GM21528 (cell line): ENCODE data around the gene LORICRIN.
"Not testable (repeated sequence)": the region's sequence is repeated elsewhere in the genome, so short reads cannot be mapped to it uniquely, and the experiment has no call there.

Experiments
- ATAC-seq: cut with Tn5 transposase; IDR thresholded peaks from one replicate; pipeline ENCODE4 v1.9.1; 2021; ENCODE audit warnings: mild to moderate bottlenecking, moderate library complexity; ENCODE audit not compliant: unreplicated experiment, low FRiP score

The LORICRIN gene, protein sequence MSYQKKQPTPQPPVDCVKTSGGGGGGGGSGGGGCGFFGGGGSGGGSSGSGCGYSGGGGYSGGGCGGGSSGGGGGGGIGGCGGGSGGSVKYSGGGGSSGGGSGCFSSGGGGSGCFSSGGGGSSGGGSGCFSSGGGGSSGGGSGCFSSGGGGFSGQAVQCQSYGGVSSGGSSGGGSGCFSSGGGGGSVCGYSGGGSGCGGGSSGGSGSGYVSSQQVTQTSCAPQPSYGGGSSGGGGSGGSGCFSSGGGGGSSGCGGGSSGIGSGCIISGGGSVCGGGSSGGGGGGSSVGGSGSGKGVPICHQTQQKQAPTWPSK

GRCh38 chr1:153259387-153259786 is at the start of gene LORICRIN:
Gene LORICRIN, plus strand, starts transcription at chr1:153259687. Its CDS starts 1,263 bp downstream, at chr1:153260950.
- no peak for ATAC-seq

DNA sequence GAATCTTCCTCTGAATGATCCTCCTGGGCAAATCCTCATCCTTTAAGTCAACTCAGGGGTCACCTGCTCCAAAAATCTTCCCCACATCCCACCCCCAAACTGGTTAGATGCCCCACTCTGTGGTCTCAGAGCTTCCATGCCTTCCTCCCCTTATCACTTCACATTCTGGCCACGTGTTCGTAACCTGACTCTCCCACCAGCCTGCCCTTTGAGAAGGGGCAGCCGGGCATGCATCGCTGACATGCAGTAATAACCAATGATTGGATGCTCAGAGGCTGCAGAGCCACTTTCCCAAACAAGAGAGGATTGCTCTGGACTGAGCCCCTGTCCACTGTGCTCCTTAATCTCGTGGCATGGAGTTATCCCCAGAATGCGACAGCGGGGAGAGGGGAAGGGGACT is 49.3 kb upstream of the LORICRIN start:
- ATAC-seq, result no peak

DNA sequence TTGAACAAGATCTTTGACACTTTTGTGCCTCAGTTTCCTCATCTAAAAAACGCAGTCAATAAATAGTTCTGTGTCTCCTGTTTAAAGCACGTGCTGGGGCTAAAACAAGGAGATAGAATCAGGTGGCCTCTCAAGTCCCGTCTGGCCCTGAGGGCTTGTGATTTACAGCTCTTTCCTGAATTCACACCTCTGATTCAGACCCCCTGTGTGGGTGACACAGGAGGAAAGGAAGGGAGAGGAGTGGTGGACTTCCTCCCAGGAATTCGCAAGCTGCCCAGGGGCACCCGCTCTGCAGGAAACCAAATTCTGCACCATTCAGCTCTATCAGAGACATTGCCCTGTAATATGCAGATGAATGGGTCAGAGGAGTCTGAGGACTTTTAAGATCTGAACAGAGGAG is 47.3 kb upstream of the LORICRIN start:
- ATAC-seq, result no peak

DNA sequence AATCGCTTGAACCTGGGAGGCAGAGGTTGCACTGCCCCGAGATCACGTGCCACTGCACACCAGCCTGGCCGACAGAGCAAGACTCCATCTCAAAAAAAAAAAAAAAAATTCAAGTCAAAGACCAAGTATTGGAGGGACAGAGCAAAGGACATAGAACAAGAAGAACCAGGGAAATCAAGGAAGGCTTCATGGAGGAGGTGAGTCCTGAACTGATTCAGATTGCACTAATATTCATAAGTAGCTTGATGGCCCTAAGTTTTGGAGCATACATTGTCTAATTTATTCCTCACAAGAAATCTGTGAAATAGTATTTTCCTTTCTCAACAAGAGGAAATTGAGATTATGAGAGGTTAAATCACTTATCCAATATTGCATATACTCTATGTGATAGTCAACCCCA is 46.0 kb upstream of the LORICRIN start:
- ATAC-seq, result no peak

- ATAC-seq, result no peak
Measured at GRCh38 chr1:153217212-153217611, 42.3 kb upstream of the LORICRIN start, which contains the start of gene PRR9. Gene PRR9, plus strand, starts transcription at chr1:153217584. Its CDS starts 561 bp downstream, at chr1:153218145.

- no peak for ATAC-seq
Measured at GRCh38 chr1:153217744-153218416, 41.6 kb upstream of the LORICRIN start.

DNA sequence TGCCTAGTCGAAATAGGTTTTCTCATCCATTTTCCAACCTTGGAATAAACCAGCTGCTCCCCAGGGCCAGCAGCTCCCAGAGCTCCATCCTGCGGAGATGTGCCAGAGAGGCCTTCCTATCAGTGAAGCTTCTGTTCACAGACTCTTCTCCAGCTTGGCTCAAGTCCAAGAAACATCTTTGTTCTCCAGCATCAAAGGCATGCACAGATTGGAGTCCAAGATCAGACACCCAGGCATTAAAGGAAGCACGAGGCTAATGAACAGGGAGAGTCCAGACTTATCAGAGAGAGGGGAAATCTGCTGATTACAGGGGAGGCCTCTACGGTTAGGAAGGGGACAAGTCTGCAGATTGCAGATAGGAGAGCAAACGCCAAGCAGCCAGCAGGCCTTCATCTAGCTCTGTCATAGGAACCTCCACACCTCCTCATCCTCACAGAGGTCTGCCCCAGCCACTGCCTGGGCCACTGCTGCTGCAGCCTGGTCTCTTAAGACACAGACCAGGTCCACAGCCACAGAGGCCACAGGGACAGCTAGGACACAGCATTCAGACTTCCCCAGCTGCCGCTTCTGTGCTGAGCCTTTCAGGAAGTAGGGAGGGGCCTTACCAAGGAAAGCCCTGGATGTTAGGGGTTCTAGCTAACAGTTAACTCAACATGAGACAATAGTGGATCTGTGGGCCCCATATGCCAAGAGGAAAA is 38.7 kb upstream of the LORICRIN start:
- ATAC-seq, result no peak

GRCh38 chr1:153223040-153223891 is 36.2 kb upstream of the LORICRIN start:
- not testable (repeated sequence) for ATAC-seq

DNA sequence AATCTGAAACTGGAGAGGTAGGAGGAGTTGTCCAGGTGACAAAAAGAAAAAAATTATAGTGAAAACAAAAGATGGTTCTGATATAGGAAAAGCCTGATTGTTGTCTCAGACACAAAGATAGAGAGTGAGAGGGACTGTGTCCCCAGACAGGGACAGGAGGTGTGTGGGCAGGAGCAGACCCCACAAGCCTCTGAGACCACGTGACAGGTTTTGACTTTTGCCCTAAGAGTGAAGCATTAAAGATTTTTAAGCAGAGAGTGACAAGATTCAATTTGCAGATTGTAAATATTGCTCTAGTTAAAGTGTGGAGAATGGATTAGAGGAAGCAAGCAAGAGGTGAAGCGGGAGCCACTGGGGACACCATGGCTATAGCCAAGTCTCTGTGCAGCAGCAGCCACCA is 31.7 kb upstream of the LORICRIN start:
- no peak for ATAC-seq

- no peak for ATAC-seq
Measured at GRCh38 chr1:153228491-153228890, 31.0 kb upstream of the LORICRIN start.

- ATAC-seq, result not testable (repeated sequence)
Measured at GRCh38 chr1:153229076-153229829, 30.2 kb upstream of the LORICRIN start.

DNA sequence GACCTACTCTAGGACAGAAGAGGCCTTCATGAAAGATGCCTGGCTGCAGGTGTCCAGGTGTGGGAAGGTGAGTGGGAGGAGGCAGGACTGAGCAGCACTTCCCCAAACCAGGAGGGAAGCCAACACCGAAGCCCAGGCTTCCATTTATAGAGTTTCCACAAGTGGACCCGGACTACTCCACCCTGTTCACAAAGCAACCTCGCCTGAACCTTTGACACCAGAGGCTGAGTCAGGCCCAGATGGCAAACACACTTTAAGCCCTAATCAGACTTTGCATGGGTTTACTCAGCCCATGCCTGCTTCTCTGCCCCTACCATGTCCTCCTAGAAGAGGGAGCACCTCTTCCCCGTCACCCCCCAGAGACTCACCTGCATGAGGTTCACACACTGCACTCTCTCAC is 28.1 kb upstream of the LORICRIN start:
- no peak for ATAC-seq

DNA sequence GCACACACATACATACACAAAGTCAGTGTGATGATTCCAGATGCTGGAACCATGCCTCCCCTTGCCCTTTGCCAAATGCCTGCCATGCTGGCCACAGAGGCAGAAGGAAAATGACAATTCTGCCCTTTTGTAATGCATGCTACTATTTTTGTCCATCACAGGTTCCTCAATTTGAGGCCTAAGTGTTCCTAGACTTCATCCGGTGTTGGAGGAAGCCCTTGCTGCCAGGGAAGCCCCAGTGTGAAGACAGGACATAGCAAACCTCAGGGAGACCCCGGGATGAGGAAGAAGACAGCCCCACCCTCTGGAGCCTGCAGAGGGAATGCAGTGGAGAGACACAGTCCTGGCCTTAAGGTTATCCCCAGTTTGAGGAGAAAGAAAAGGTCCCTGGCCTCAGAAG is 27.7 kb upstream of the LORICRIN start:
- no peak for ATAC-seq

GRCh38 chr1:153232553-153232952 is 26.9 kb upstream of the LORICRIN start:
- no peak for ATAC-seq

- no peak for ATAC-seq
Measured at GRCh38 chr1:153233448-153233847, 26.0 kb upstream of the LORICRIN start.

GRCh38 chr1:153238527-153238926 is 21.0 kb upstream of the LORICRIN start:
- ATAC-seq, result no peak

DNA sequence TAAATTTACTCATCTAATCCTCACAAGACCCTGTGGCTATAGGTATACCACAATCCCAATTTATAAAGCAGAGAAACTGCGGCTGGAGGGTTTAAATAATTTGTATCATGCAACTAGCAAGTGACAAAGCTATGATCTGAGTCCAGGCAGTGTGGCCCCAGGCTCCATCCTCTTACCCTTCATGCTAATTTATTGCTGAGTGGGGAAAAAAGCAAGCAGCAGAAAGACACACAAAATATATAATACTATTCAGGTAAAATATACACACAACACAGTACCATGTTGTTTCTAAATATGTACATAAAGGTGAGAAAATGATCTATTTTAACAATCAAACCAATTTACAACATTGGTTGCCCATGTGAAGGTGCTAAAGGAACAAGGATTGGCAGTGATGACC is 17.3 kb upstream of the LORICRIN start:
- ATAC-seq, result no peak

- no peak for ATAC-seq
Measured at GRCh38 chr1:153245466-153245865, 14.0 kb upstream of the LORICRIN start.

GRCh38 chr1:153246018-153246417 is 13.5 kb upstream of the LORICRIN start:
- ATAC-seq, result no peak

DNA sequence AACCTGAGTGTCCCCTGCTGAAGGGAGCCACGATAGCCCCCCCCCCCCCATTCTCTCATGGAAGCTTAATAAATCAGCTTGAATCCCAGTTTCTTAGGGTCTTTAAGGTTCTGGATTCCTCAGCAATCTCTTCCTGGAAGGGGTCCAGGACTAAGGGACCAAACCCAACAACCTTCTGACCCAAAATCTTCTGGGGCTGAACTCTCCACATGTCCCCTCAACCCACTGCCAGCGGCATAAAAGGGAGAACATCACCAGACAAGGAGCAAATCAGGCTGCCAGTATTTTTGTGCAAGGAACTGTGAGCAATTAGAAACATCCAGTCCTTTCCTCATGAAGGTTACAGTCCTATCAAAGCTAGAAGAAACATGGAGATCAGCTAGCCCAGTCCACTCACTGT is 12.7 kb upstream of the LORICRIN start:
- ATAC-seq, result no peak
